OCI-LY1 (cell line): ENCODE data around the gene LGALS8.
A peak's percentile ranks its signal among the peaks of the same experiment; 100 is the strongest.

ENCODE experiments used
- H2AFZ ChIP-seq: fragments of 200-600 bp; sonication (generic), shearing (Covaris generic); 2 replicates; pipeline ENCODE4 v1.6.0; 2014; ENCODE audit warnings: antibody characterized with exemption, mild to moderate bottlenecking, low read length
- H3F3A ChIP-seq: fragments of 200-600 bp; sonication (generic), shearing (Covaris generic); 2 replicates; pipeline ENCODE4 v1.6.0; 2014; ENCODE audit warnings: mild to moderate bottlenecking, antibody characterized with exemption, low read length, moderate library complexity; ENCODE audit not compliant: insufficient read depth
- H3K27ac ChIP-seq: fragments of 200-600 bp; sonication (generic); 2 replicates; pipeline ENCODE4 v1.5.1; 2014; ENCODE audit warnings: low read length, mixed run types, mild to moderate bottlenecking, low read depth; ENCODE audit not compliant: poor library complexity, severe bottlenecking
- H3K27me3 ChIP-seq: fragments of 200-600 bp; sonication (generic); 2 replicates; pipeline ENCODE4 v1.6.0; 2014; ENCODE audit warnings: antibody characterized with exemption, mild to moderate bottlenecking, low read length, moderate library complexity; ENCODE audit not compliant: insufficient read depth
- H3K36me3 ChIP-seq: fragments of 200-600 bp; sonication (generic); 2 replicates; pipeline ENCODE4 v1.6.1; 2014; ENCODE audit warnings: mild to moderate bottlenecking, antibody characterized with exemption, low read length, moderate library complexity, mixed read lengths; ENCODE audit not compliant: insufficient read depth
- H3K4me1 ChIP-seq: fragments of 200-600 bp; sonication (generic); 2 replicates; pipeline ENCODE4 v1.5.1; 2014; ENCODE audit warnings: mild to moderate bottlenecking, low read length, moderate library complexity; ENCODE audit not compliant: insufficient read depth, severe bottlenecking
- H3K4me2 ChIP-seq: fragments of 200-600 bp; sonication (generic), shearing (Covaris generic); 2 replicates; pipeline ENCODE4 v1.6.1; 2014; ENCODE audit warnings: low read length
- H3K4me3 ChIP-seq: fragments of 200-600 bp; sonication (generic); 2 replicates; pipeline ENCODE4 v1.5.1; 2014; ENCODE audit warnings: low read length, low read depth, mild to moderate bottlenecking, mixed read lengths; ENCODE audit not compliant: poor library complexity, severe bottlenecking
- H3K79me2 ChIP-seq: fragments of 200-600 bp; shearing (Covaris generic); 2 replicates; pipeline ENCODE4 v1.6.1; 2016; ENCODE audit warnings: mixed run types, low read length, mixed read lengths; ENCODE audit not compliant: insufficient read depth
- H3K9ac ChIP-seq: fragments of 200-600 bp; sonication (generic), shearing (Covaris generic); 2 replicates; pipeline ENCODE4 v1.6.1; 2014; ENCODE audit warnings: mild to moderate bottlenecking, low read length, mixed read lengths
- H3K9me2 ChIP-seq: fragments of 200-600 bp; sonication (generic), shearing (Covaris generic); 2 replicates; pipeline ENCODE4 v1.6.1; 2014; ENCODE audit warnings: low read depth, mild to moderate bottlenecking, low read length, mixed read lengths
- H3K9me3 ChIP-seq: fragments of 200-600 bp; shearing (Covaris generic); 2 replicates; pipeline ENCODE4 v1.6.1; 2014; ENCODE audit warnings: low read length, mixed read lengths
- H4K20me1 ChIP-seq: fragments of 200-600 bp; sonication (generic), shearing (Covaris generic); 2 replicates; pipeline ENCODE4 v1.6.0; 2016; ENCODE audit warnings: mild to moderate bottlenecking, low read length; ENCODE audit not compliant: insufficient read depth
- CTCF ChIP-seq: fragments of 200-600 bp; sonication (generic), shearing (Covaris generic); IDR thresholded peaks from 2 replicates; pipeline ENCODE4 v1.5.1; 2017; ENCODE audit warnings: mild to moderate bottlenecking, antibody characterized with exemption, low read length, moderate library complexity, mixed read lengths
- EZH2 ChIP-seq: fragments of 200-600 bp; sonication (generic), shearing (Covaris generic); IDR thresholded peaks from 2 replicates; pipeline ENCODE4 v1.8.0; 2017; ENCODE audit warnings: borderline replicate concordance, mixed run types, mild to moderate bottlenecking, antibody characterized with exemption, low read length, moderate library complexity, mixed read lengths

Gene LGALS8

DNA sequence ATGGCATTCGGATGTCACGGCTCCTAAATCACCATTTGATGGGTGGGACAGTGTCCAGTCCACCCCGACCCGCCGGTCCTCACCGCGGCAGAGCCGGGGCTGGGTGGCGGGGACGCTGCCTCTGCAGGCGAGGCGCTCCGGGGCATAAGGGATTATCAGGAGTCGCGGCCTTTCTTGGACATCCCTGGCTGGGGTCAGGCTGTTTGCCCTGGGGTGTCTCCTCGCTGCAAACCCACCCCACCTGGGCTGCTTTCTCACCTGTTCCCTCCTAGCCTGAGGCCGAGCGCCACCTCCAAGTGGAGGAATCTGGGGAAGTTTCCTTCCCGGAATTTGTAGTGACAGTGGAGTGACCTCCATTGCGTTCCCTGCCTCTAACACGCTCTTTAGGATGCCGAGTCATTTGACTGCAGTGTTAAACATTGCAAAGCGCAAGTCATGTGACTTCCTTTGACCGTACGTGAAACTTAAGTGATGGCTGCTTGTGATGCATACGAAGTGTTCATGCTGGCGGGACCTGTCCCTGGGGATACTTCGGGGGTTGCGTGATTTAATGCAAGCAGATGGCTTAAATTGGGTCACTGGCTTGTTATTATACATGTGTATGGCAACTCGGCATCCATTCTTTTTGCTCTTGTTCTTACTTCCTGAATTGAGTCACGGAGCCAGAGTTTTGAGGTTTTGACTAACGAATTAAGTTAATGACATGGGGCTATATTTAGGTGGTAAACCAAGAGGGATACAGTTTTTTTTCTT, 536 bp downstream of the LGALS8 start:
- Histone ChIP-seq H3K79me2 (no peaks in the 10 kb centered on the region), H3K9me3 (no peaks in the 10 kb centered on the region), H3K9ac (peak overlapping the region; percentile 34; the same call in 1 of the 2 replicates), H3K4me1 (peaks cover 14% of the 10 kb centered on the region), H4K20me1 (no peaks in the 10 kb centered on the region), H3K9me2 (no peaks in the 10 kb centered on the region), H2AFZ (peak overlapping the region; percentile 11; the same call in 1 of the 2 replicates), H3K27ac (no peak overlapping the region), H3K36me3 (no peaks in the 10 kb centered on the region), H3K4me2 (peak overlapping the region; percentile 87), H3K4me3 (peak overlapping the region; percentile 62), H3F3A (no peaks in the 10 kb centered on the region), H3K27me3 (no peaks in the 10 kb centered on the region; the same call in 1 of the 2 replicates)
- TF ChIP-seq CTCF (no peak), EZH2 (no peak)

DNA sequence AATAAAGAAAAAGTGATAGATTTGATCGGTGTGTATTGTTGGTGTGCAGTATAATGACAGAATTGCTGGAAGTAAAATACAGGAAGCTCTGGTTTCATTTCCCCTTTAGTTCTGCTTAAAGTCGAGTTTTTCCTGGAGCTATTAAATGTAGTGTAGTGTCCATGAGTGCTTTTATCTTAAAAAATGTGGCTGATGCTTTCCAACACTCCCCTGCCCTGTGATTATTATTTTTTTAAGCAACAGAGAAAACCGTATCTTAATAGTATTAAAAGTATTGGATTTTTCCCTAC, 1.1 kb downstream of the LGALS8 start:
- H3K4me2 ChIP-seq = peak overlapping the region; percentile 87
- no peaks in the 10 kb centered on the region for H3K9me3 ChIP-seq
- H3K79me2 ChIP-seq = no peaks in the 10 kb centered on the region
- H3K27ac ChIP-seq = no peak overlapping the region
- no peak overlapping the region for H3K9ac ChIP-seq
- peak overlapping the region; percentile 62 for H3K4me3 ChIP-seq
- no peak overlapping the region for H2AFZ ChIP-seq
- TF ChIP-seq EZH2 (no peak), CTCF (no peak)
- H3F3A ChIP-seq = no peaks in the 10 kb centered on the region
- peaks cover 14% of the 10 kb centered on the region for H3K4me1 ChIP-seq
- H3K9me2 ChIP-seq = no peaks in the 10 kb centered on the region
- no peaks in the 10 kb centered on the region; the same call in 1 of the 2 replicates for H3K27me3 ChIP-seq
- no peaks in the 10 kb centered on the region for H4K20me1 ChIP-seq
- no peaks in the 10 kb centered on the region for H3K36me3 ChIP-seq

DNA sequence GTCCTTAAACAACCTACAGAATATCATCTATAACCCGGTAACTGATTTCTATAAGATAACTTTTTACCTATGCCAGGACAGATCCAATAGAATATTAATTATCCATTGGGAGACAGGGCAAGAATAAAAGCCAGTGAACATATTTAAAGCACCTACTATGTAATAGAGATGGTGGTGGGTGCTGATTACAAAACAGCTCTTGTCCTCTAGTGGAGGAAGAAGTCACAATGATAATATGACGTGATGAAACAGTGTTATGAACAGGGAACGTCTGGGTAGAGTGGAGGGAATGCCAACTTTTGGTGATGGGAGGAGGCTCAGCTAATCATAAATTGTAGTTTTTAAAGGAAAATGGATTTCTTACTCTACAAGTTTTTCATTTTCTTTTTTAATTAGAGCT, 2.3 kb downstream of the LGALS8 start:
- Histone ChIP-seq H3K79me2 (no peaks in the 10 kb centered on the region), H3K4me1 (peaks cover 14% of the 10 kb centered on the region), H3K4me3 (no peak overlapping the region)

More for the DNA sequence above, 2.3 kb downstream of the LGALS8 start:
- H3K4me2 ChIP-seq = no peak overlapping the region
- no peak overlapping the region for H3K27ac ChIP-seq
- H3K9me3 ChIP-seq = no peaks in the 10 kb centered on the region
- no peak overlapping the region for H2AFZ ChIP-seq
- TF ChIP-seq EZH2 = no peak
- no peak for TF ChIP-seq CTCF
- no peaks in the 10 kb centered on the region; the same call in 1 of the 2 replicates for H3K27me3 ChIP-seq
- H3K9me2 ChIP-seq = no peaks in the 10 kb centered on the region
- H4K20me1 ChIP-seq = no peaks in the 10 kb centered on the region
- no peak overlapping the region for H3K9ac ChIP-seq
- H3K36me3 ChIP-seq = no peaks in the 10 kb centered on the region
- H3F3A ChIP-seq = no peaks in the 10 kb centered on the region
